ENCODE measurements around the gene CAPN3.

The CAPN3 gene

DNA sequence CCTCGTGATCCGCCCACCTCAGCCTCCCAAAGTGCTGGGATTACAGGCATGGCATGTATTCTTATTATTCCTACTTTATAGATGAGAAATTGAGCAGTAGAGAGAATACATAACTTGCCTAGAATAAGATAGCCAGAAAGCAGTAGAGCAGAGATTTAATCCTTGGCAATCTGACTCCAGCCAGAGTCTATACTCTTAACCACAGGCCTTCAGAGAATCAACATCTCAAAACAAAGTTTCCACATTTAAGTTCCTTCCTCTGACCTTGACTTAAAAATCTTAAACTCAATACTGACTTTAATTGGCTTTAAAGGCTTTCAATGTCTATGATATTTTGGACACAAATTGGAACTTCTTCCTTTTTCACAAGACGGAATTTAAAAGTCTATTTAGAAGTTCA lies 94.5 kb downstream of the CAPN3 start:
- no peak for DNase-seq (ENCODE audit: low read depth)

DNA sequence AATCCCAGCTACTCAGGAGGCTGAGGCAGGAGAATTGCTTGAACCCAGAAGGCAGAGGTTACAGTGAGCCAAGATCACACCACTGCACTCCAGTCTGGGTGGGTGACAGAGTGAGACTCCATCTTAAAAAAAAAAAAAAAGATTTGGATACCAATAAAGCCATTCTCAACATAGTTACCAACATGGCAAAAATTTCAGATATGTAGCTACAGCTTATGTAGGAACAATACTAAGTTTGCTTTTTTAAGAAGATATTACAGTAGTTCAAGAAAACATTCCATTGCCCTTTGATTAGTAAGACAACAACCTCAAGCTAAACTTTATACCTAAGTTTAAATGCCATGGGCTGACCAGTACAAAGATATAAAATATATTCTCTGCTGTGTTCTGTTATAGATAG lies 97.2 kb downstream of the CAPN3 start:
- DNase-seq (ENCODE audit: low read depth): no peak

DNA sequence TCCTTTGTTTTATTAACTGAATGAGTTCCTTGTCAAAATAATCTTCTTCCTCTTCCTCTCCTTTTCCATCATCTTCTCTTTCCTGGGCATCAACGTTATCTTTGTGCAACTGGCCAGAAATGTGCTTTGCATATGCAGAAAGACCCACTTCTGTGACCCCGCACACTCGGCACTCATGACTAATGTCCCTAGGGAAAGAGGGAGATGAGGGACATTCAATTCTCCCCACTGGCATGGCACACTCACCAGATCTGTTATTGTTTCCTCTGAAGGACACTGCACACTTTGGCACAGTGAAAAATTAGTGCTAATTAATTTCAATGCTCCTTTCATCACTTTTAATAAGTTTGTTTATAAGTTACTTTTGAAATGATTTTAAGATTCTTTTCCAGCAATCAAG lies 97.7 kb downstream of the CAPN3 start:
- no peak for DNase-seq (ENCODE audit: low read depth)

DNA sequence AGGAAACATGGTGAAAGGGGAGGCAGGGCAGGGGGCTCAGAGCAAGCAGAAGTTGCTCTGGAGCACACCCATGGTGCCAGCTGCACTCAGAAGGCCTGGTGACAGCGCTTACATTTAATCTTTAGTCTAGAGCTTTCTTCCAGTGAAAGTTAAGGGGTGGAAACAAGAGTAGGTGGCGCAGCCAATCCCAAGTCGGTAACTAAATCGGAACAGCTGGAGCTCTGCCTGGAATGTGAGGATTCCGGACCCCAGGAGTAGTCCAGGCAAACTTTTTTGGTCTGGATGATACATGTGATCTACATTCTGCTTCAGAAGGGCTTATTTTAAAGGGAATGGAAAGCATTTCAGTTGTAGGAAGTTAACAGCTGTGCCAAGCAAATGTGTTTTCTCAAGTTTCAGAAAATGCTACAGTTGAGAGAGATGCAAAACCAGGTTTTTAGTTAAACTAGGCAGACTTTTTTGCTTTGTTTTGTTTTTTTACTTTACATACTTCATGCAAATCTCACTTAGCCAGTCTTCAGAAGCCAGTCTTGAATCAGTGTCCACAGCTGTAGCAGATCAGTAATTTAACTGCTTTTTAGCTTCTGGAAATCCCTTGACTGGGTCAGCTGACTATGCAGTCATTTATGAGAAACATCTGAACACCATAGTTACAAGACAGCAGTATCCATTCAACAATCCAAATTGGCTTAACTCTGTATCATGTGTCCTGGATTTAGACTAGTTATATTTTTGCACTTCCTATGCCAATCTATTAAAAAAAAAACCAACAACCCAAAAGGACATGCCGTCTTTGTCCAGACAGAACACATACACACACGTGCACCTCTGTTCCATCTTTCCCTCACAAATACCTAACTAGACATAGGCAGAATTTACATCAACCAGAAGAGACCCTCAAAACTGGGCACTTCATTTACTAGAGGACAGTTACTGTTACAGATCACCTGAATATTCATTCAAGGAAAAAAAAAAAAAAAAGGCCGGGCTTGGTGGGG lies 98.4 kb downstream of the CAPN3 start:
- no peak for DNase-seq (ENCODE audit: low read depth)

DNA sequence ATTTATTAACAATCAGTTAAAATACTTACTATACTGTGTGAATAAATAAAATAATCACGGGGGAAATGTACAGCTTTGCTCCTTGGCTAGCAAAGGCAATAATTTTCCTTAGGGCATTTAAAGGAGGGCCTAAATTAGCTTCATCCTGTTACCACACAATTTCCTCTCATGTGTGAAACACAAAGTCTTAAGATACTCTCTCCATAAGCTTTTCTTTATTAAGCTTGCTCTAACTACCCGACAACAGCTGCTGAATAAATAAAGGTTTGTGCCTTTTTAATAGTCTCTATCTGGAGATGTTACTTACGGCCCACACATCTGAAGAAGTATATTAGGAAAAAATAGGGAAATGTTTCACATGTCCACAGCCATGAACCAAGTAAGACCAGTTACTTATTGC lies 102.0 kb downstream of the CAPN3 start:
- DNase-seq (ENCODE audit: low read depth): no peak

All from stimulated activated CD8-positive, alpha-beta memory T cell treated with anti-CD3 and anti-CD28 coated beads, Interleukin-15, amount 100 ng/mL, for 24 hours (primary cell).